ENCODE measurements around the gene CLMN. TPM values are rescaled to one million over a fixed set of nuclear protein-coding genes. Genes with fewer than 3 reads are reported as not detected.
"Not testable (repeated sequence)": the region's sequence is repeated elsewhere in the genome, so short reads cannot be mapped to it uniquely, and the experiment has no call there.

The CLMN gene
- total RNA-seq, 1 donor from 2014 or later: 9.0 TPM

DNA sequence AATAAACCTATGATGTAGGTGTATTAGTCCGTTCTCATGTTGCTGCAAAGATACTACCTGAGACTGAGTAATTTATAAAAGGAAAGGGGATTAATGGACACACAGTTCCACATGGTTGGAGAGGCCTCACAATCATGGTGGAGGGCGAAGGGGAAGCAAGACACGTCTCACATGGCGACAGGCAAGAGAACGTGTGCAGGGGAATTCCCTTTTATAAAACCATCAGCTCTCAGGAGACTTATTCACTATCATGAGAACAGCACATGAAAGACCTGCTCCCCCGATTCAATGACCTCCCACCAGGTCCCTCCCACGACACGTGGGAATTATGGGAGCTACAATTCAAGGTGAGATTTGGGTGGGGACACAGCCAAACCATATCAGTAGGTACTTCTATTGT is 103.7 kb downstream of the CLMN start:
- intact Hi-C loops (cut with DNase I): no loop called here
- no peak for DNase-seq
- ATAC-seq (ENCODE audit: poor library complexity): no peak

DNA sequence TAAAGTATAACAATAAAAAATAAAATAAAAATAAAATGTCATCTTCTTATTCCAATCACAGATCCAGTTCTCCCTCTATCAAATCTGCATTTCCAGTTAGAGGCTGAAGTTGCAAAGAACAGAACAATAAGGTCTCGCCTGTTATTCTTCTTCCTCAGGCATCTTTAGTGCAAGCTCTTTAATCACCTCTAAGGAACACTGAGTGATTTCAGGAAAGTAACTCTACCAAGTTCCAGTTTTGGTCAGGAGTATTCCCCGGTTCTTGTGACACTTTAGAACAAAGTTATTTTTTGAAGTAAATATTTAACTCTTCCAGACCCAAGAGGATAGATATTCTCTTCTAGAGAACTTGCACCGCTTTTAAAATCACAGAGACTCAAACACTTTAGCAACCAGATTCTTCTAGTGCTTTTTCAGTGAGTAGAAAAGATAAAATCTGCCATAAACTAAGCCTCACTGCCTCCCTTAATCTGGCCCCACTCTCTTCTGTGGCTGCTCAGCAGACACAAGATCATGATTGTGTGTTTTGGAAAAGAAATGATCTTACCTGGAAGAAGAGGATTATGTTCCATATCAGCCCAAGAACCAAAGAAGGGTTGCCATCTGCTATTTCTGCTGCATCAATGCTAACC is 104.5 kb downstream of the CLMN start:
- intact Hi-C loops (cut with DNase I): no loop called here

DNA sequence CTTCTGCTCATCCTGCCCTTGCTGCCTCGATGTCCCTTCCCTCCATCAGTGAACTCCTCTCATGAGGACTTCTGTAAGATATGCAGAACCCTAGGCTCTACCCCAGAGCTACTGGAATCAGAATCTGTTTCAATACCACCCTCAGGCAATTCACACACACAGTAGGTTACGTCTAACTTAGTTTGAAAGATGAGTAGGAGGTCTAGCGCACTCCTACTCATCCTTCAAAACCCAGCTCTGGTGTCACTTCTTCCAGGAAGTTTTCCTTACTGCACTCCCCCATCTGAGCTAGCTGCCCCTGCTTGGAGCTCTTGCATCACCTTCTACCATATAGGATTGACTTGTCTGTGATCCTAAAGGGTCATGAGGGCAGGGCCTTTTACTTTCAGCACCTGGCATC is 105.9 kb downstream of the CLMN start:
- DNase-seq (no peak), ATAC-seq (ENCODE audit: poor library complexity) (no peak)
- intact Hi-C loops (cut with DNase I): no loop called here

More for the DNA sequence above, 104.5 kb downstream of the CLMN start:
- DNase-seq: no peak
- no peak for ATAC-seq (ENCODE audit: poor library complexity)

DNA sequence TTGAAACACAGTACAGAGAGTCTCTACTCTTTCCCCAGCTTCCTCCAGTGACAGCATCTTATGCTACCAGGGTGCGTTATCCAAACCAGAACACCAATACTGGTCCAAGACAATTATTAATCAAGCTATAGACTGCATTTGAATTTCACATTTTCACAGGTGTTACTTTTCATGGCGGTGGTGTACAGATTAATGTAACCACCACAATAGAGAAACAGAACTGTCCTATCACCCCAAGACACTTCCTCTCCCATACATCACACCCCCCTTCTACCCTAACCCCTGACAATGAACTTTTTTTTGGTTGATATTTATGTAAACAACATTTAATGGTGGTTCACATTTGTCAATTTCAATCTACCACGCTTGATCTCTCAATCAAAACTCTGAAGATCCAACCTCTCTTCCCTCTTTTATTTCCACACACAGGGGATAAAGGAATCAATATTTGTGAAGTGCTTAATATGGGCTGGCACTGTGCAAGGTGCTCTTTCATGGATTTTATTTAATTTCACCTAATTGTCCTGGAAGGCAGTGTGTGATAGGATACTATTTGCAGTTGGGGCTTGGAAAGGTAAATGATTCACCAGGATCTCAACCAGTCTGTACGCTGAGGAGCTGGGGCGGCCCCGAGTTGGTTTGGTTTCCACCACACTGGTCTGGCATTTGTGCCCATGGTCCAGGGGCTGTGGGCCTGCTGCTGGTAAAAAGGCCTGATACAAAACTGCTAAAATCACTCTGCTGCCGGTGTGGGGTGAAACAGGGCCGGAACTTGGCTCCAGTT is 107.8 kb downstream of the CLMN start:
- no peak for DNase-seq
- ATAC-seq (ENCODE audit: poor library complexity): no peak
- intact Hi-C loops (cut with DNase I): no loop called here

DNA sequence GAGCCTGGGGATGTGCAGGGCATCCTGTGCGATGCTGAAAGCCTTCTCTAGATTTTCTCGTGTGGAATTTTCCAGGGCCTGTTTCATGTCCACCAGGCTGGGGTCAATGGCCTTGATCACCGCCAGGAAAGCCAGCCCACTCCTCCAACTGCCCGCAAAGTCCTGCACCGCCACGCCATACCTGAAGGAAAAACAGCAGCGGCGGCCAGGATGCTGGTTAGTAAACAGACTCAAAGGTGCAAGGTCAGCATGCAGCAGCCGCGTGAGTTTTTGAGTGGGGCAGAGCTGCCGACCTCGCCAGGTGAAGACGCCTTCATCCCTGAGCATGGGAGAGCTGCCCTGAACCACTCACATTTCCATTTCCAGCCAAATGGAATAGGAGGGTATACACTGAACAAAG is 109.0 kb downstream of the CLMN start:
- no peak for ATAC-seq (ENCODE audit: poor library complexity)
- intact Hi-C loops (cut with DNase I): no loop called here
- DNase-seq: no peak

DNA sequence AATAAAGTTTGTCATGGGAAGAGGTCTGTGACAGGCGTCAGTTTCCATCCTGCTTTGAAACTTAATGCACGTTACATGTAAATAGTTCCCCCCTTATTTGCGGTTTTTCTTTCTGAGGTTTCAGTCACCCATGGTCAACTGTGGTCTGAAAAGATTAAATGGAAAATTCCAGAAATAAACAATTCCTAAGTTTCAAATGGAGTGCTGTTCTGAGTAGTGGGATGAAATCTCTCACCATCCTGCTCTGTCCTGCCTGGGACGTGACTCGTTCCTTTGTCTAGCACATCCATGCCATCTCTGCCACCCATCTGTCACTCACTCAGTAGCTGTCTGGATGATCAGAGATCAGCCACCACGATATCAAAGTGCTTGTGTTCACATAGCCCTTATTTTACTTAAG is 111.1 kb downstream of the CLMN start:
- intact Hi-C loops (cut with DNase I): no loop called here
- ATAC-seq (ENCODE audit: poor library complexity): no peak
- DNase-seq: no peak

DNA sequence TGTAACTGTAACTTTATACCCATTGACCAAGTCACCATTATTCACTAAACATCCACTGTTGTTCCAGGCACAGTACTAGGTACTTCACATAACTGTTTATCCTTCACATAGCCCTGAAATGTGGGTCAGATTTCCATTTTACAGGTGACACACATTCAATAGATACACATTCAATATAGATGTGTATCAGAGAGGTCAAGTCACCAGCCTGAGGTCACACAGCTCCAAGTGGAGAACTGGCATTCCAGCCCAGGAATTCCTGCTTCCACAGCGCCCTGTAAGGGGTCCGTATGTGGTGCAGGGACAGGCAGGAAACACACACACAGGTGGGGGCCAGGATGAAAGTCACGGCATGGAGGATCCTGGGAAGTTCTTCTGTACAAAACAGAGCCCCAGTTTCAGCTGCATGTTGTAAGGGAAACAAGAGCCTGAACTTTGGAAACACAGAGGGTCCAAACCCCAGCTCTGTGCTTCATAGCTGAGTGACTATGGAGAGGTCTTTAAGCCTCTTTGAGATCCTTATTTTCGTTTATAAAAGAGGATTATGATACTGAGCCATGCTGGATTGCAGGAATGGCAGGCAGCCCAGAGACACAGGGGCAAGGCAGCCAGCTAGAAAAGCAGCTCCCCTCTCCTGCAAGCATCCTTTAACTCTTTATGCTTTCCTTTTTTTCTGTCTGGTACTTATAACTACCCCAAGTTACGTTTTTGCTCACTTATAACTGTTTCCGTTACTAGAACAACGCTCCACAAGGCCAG is 112.1 kb downstream of the CLMN start:
- ATAC-seq (ENCODE audit: poor library complexity) (no peak), DNase-seq (no peak)
- intact Hi-C loops (cut with DNase I): no loop called here

DNA sequence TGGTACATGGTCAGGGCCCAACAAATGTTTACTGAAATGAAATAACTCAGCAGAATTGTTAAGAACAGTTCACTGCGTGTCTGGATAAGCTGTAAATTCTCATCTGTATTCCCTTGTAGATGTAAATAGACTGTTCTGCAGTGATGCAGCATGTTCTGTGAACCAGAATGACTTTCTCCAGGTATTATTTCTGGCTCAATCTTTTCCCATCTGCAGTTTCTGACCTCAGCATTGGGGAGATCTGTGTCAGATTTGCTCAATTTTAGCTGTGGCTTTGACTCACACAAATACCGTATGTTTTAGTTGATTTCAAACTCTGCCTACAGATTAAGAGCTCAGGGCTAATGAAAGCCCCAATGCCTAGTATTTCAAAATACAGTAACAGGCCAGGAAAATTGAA is 113.2 kb downstream of the CLMN start:
- intact Hi-C loops (cut with DNase I): no loop called here
- DNase-seq: no peak
- ATAC-seq (ENCODE audit: poor library complexity): no peak

DNA sequence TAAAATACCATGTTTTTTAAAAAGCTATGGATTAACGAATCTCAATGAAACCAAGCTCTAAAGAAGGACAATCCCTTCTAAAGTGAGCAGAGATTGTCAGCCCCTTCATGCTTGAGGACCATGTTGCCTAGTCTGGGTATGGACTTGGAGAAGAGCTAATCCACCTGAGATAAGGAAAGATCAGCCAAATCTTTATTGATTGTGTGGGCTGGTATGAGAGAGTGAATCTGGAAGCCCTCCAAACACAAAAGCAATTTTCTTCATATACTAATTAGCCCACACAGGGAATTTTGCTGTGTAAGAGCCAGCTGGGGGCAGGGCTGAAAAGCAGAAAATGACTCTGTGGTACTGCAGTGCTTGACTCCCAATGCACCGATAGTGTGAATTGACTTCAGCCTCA is 115.0 kb downstream of the CLMN start:
- ATAC-seq (ENCODE audit: poor library complexity) (no peak), DNase-seq (no peak)
- intact Hi-C loops (cut with DNase I): no loop called here

DNA sequence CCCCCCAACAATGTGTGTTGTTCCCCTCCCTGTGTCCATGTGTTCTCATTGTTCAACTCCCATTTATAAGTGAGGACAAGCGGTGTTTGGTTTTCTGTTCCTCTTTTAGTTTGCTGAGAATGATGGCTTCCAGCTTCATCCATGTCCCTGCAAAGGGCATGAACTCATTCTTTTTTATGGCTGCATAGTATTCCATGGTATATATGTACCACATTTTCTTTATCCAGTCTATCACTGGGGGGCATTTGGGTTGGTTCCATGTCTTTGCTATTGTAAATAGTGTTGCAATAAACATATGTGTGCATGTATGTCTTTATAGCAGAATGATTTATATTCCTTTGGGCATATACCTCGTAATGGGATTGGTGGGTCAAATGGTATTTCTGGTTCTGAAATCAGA is 118.0 kb downstream of the CLMN start:
- DNase-seq; ATAC-seq (ENCODE audit: poor library complexity); intact Hi-C loops (cut with DNase I): not testable (repeated sequence)

DNA sequence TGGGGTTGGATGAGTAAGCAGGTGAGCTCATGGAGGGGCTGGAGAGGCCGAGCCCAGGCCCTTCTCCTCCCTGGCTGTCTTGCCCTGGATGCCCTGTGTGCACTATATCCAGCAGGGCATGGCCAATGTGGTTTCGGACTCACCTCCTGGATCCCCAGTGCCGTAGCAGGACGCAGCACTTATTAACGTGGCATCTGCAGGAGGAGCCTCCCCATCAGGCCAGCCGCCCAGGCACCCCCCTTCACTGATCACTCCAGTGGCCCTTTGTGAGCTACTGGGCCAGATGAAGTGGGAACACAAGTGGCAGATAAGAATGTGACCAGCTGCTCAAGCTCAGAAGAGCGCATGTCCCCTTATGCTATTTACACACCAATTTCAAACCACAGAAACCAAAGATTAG is 119.3 kb downstream of the CLMN start:
- intact Hi-C loops (cut with DNase I): no loop called here
- ATAC-seq (ENCODE audit: poor library complexity) (peak; percentile 92), DNase-seq (peak; percentile 57)

DNA sequence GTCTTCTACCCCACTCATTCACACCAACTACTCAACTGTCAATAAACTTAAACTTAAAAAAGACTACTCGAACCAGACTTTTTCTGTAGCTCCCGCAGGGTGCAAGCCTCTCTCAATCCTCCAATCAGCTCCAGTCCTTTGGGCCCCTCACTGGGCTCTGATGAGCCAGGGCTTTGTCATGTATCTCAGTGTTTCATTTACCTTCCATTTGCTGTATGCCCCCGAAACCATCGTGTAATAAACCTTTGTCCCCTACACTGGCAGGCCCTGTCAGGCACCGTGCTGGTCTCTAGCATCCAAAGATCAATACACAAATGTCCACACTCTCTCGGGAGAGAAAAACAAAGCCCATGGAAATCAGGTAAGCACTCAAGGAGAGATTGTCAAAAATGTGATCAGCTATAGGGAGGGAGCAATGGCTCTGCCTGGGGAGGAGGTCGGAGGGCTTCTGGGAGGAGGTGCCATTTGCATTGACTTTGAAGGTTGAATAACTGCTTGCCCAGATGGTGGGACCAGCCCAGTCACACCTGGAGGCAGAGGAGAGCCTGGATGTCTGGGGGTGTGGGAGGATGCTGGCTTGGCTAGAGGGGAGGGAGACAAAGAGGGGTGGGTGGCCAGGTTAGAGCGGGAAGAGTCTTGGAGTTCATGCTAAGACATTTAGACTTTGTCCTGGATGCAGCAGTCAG is 120.3 kb downstream of the CLMN start:
- ATAC-seq (ENCODE audit: poor library complexity) (no peak), DNase-seq (no peak)
- intact Hi-C loops (cut with DNase I): no loop called here

DNA sequence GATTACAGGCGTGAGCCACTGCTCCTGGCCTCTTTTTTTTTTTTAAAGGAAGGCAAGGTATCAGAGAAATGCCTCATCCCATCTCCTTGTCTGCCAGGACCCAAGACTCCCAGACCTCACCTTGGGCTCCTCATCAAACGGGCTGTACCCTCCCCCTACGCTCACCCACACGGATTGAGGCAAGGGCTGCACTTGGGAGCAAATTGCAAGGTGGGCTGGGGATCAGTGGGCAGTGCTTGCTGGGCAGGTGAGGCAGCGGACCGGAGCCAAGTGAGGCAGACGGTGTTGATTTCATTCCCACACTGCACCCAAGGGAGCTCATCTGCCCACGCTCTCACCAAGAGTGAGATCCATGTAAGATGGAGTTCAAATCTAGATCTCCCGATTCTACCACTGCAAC is 121.4 kb downstream of the CLMN start:
- ATAC-seq (ENCODE audit: poor library complexity) (no peak), DNase-seq (no peak)
- intact Hi-C loops (cut with DNase I): no loop called here

DNA sequence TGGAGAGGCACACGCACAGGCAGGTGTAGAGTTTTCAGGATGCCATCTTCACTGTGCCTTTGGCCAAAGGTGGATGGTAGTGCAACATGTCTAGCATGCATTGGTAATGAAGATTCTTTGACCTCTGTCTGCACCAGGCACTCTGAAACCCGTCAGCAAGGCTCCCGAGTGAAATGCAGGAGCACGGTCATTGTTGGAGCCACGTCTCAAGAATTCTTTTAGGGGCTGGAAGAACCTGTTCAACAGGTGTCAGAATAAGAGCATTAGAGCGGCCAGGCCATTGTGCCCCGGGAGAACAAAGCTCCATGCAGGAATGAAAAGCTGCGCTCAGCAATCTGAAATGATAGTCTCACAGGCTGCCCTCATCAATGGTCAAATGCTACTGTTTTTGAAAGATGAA is 122.2 kb downstream of the CLMN start:
- intact Hi-C loops (cut with DNase I): no loop called here
- DNase-seq (no peak), ATAC-seq (ENCODE audit: poor library complexity) (no peak)

DNA sequence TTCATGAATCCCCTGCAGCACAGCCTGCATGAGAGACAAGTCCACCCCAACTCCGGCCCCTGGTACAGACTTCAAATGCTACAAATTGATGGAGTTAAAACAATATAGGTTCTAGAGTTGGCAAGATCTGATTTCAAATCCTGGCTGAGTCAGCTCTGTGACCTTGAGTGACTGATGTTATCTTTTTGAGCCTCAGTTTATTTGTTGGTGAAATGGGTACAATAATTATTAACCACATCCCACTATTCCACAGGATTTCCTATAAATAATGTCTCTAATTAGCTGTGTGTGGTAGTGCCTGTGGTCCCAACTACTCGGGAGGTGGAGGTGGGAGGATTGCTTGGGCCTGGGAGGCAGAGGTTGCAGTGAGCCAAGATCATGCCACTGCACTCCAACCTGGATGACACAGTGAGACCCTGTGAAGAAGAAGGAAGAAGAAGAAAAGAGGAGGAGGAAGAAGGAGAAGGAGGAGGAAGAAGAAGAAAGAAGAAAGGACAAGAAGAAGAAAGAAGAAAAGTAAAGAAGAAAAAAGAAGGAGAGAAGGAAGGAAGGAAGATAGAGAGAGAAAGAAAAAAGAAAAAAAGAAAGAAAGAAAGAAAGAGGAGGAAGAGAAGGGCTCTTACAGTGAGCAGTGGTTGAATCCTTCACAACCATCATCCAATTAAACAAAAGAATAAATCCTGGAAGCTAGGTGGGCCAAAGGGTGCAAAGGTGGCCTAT is 122.7 kb downstream of the CLMN start:
- no peak for DNase-seq
- intact Hi-C loops (cut with DNase I): no loop called here
- ATAC-seq (ENCODE audit: poor library complexity): no peak

DNA sequence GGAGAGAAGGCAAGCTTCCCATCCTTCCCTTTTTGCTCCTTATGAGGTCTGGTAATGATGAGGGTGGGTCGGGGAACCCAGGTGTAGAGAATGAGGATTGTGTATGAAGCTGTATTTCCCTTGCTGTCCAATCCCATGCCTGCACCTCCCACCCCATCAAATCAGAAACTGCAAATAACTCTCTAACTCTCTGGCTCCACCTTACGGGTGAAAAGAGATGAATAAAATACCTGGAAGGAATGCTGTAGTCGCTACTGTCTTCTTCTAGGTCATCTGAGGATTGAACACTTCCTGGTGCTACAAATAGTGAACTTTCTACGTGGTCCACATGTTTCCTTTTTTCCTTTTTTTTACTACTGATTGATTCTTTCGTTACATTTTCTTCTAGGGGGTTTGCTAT is 123.4 kb downstream of the CLMN start:
- intact Hi-C loops (cut with DNase I): no loop called here
- DNase-seq (no peak), ATAC-seq (ENCODE audit: poor library complexity) (no peak)

DNA sequence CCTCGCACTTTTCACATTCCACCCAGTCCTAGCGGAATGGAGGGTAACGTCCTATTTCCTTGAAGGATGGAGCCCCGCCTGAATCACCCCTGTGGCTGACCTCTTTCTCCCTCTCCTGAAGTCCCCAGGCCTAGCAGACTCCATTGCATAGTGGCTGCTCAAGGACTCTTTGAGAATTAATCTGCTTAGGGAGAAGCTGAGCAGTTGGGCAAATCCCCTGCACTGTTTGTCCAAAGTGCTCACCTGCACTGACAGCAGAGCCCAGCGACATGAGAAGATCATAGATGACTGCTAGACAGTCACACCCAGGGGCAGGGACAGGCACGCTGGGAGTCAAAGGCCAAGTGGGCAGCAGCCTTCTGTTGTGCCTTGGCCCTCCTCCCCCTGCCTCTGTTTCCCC is 124.7 kb downstream of the CLMN start:
- no peak for DNase-seq
- intact Hi-C loops (cut with DNase I): no loop called here
- ATAC-seq (ENCODE audit: poor library complexity): no peak

DNA sequence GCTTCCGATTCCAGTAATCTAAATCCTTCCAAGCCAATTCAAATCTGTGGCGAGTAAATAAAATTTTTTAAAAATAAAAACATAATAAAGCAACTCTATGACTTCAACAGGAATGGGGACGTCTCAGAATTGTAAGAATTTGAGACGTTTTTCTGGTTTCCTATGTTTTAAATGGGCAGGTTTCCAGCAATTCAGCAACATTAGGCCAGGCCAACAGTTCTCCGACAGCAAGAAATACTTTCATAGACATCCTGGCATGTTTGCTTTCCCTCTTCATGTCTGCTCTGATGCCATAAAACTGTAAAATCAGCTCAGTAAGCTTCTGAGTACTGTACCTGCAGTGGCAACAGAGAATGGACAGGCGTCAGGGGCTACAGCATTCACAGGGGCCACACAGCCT is 126.6 kb downstream of the CLMN start:
- ATAC-seq (ENCODE audit: poor library complexity): no peak
- intact Hi-C loops (cut with DNase I): no loop called here
- DNase-seq: no peak

DNA sequence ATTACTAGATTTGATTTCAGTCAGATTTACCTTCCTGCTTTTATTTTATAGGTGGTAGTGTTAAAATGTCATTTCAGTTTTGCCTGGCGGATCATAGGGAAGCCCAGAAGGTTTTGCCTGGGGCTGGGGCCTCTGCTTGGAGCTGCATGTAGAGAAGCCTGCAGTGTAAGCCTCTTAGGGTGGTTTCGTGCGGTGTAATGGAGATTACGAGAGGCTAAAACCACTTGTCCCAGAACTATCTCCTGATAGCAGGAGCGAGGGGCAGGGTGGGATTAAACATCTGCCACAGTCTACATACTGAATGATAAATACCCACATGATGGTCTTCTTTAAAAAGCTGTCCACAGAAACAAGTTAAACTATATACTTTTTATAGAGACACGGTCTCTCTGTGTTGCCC is 127.4 kb downstream of the CLMN start:
- intact Hi-C loops (cut with DNase I): no loop called here
- DNase-seq (no peak), ATAC-seq (ENCODE audit: poor library complexity) (no peak)

All from Right ventricle myocardium superior (tissue), 1 donor.